GM12801 (cell line): Measurements from ENCODE around the gene CIROP.

ENCODE experiments used
- TF ChIP-seq, protein P1 (sequence below): IDR thresholded peaks from one replicate; pipeline ENCODE4 v1.5.1; 2011; ENCODE audit warnings: control low read depth; ENCODE audit not compliant: insufficient read length; ENCODE audit errors: extremely low read depth

CIROP gene

GRCh38 chr14:23123419-23123818 lies 18.6 kb upstream of the CIROP start:
- TF ChIP-seq, protein P1, sequence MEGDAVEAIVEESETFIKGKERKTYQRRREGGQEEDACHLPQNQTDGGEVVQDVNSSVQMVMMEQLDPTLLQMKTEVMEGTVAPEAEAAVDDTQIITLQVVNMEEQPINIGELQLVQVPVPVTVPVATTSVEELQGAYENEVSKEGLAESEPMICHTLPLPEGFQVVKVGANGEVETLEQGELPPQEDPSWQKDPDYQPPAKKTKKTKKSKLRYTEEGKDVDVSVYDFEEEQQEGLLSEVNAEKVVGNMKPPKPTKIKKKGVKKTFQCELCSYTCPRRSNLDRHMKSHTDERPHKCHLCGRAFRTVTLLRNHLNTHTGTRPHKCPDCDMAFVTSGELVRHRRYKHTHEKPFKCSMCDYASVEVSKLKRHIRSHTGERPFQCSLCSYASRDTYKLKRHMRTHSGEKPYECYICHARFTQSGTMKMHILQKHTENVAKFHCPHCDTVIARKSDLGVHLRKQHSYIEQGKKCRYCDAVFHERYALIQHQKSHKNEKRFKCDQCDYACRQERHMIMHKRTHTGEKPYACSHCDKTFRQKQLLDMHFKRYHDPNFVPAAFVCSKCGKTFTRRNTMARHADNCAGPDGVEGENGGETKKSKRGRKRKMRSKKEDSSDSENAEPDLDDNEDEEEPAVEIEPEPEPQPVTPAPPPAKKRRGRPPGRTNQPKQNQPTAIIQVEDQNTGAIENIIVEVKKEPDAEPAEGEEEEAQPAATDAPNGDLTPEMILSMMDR: no peak

- TF ChIP-seq, protein P1: no peak
These were observed 17.3 kb upstream of the CIROP start for GRCh38 chr14:23122086-23122485.

DNA sequence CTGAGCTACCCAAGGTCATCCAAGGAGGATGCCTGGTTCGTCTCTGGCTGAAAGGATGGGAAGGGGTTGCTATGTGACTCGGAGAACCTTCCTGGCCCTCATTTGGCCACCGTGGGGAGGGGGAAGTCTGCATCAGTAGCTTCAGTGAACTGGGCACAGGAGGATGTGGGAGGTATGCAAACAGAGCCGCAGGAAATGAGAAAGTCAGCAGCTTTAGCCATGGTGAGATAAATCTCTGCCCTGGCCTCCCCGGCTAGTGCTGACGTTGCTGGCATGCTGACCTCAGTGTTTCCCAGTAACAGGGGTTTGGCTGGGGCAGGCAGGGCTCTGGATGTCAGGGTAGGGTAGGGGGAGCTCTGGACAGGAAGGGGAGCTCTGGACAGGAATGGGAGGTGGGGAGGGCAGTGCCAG lies 16.6 kb upstream of the CIROP start:
- TF ChIP-seq, protein P1: no peak

DNA sequence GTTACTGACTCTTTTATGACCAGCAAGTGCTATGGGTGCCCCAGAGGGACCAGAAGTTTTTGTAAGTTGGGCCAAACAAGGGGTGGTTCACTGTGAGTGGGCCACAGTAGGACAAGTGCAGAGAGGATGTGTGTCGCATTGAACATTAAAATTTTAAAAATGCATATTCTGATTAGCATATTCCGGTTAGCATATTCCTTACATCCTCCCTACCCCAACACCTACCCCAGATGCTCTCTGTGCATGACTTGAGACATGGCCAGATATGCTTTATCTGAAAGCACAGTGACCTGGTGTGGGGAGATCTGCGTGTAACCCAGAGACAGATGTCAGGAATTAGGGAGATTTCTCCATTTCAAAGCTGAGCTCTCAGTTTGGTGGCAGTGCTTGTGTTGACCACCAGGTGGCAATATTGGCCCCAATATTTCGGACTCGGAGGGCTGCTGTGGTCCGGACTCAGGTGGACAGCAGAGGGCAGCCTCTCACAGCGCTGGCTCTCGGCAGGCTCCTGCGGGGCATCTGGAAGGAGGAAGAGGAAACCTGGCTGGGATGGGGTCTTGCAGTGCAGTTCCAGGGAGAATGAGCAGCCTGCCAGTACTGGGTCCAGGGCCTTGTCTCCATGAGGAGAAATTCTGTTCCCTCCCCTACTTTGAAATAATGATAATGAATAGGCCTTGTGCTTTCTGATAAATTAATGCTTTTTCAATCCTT lies 15.9 kb upstream of the CIROP start:
- TF ChIP-seq, protein P1: peak; percentile 89

- TF ChIP-seq, protein P1: no peak
These were observed 14.9 kb upstream of the CIROP start for GRCh38 chr14:23119363-23120327.

DNA sequence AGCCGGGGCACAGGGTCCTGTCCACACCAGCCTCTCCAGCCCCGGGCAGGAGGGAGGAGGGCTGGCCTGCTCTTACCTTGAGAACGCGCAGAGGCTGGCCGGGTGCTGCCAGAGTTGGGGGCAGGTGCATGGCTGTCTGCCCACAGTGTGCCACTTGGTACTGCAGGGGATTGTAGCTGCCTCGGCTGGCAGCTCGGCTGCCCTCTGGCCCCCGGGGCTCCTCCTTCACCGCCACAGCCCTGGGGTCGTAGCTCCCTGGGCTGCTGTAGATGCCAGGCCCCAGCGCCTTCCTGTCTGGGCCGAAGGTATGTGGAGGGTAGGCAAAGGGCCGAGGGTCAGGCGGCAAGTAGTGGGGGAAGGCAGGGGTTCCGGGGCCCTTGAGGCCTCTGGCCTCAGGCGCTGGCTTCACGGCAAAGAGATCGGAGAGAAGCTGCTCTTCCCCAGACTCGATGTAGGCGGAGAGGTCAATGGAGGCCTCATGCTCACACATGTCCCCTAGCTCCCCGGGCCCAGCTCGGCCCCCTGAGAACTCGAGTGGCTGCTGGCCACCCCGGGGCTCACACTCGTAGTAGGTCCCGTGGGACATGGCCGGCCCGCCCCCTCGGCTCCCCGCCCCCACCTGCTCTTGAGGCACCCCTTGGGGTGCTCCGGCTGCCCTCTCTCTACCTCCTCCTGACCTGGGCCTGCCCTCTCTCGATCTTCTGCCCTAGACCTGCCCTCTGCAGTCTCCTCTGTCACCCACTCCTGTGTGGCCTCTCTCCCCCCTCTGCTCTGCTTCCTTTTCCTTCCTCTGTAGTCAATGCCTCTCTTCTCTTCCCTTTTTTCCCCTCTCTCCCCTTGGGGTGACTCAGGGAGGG lies 13.9 kb upstream of the CIROP start, which contains the start of gene CEBPE:
Gene CEBPE (minus strand): TSS at position 750 of the 857 bp plus-strand sequence. CDS start 164 bp downstream, at position 586.
- TF ChIP-seq, protein P1: no peak
